DMS114 treated with DMSO at 0.1 percent for 48 hours (cell line): ENCODE measurements around the gene TENM4.

Source experiments
- DNase-seq: peaks from one replicate; lab custom pipeline; 2025; ENCODE audit not compliant: unreplicated experiment; lab: John Stamatoyannopoulos, UW

TENM4 gene

DNA sequence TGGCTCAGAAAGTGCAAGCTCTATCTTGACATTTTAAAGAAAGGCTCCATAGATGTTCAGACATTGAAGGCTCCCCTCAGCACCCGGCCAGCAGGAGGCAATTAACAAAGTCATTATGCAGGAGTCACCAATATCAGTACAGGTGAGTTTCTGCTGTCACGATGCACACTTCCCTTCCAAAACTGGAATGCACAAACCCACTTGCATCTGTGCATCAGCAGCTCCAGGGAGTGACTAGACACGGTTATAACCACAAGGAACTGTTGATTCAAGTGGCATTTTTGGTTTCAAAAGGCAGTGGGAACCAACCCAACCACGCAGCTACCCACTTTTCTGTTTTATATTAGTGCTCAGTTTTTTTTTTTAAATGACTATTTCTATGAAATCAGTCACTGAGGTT is 572.3 kb downstream of the TENM4 start:
- no peak for DNase-seq

GRCh38 chr11:78860720-78861422 is 580.0 kb downstream of the TENM4 start:
- no peak for DNase-seq

GRCh38 chr11:78857688-78858087 is 583.1 kb downstream of the TENM4 start:
- no peak for DNase-seq

- no peak for DNase-seq
Observed at GRCh38 chr11:78856211-78856610, 584.6 kb downstream of the TENM4 start.

- no peak for DNase-seq
Observed at GRCh38 chr11:78855116-78855515, 585.7 kb downstream of the TENM4 start.

GRCh38 chr11:78853521-78853920 is 587.3 kb downstream of the TENM4 start:
- no peak for DNase-seq

- DNase-seq, result no peak
Observed at GRCh38 chr11:78851878-78852586, 588.8 kb downstream of the TENM4 start.

- DNase-seq, result no peak
Observed at GRCh38 chr11:78850078-78850477, 590.8 kb downstream of the TENM4 start.

GRCh38 chr11:78846269-78846668 is 594.6 kb downstream of the TENM4 start:
- DNase-seq, result no peak

DNA sequence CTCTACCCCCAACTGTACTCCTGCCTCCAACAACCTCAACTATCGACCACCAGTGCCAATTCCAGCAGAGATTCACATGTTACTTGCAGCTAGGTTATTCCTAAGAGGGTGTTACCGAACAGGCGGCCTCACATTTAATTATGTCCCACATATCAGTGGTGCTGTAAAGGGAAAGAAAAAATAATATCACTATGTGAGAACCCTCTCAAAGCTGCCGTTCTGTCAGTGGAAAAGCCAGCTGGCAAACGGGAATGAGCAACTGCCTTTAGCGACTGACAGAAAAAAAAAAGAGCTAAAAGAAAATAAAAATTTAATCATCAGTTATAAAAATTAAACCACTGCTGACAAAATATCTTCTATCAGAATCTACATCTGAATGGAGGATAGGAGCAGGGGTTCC is 595.3 kb downstream of the TENM4 start:
- no peak for DNase-seq

- DNase-seq, result no peak
Observed at GRCh38 chr11:78841456-78842060, 599.3 kb downstream of the TENM4 start.

DNA sequence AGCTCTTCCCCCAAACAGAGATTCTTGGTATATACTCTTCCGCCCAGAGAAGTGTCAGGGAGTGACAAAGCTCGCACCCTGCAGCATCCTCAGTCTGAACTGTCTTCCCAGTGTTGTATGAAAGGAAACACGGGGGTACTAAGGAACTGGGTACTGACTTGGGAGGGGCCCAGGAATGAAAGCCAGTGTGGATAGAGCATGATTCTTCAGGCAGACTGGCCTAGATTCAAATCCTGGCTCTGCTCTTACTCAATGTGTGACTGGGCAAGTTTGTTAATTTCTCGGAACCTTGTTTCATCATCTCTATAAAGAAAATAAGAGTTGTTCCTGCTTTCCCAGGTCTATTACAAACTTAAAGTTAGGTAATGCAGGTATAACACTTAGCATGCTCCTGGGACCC is 600.2 kb downstream of the TENM4 start:
- no peak for DNase-seq

- no peak for DNase-seq
Observed at GRCh38 chr11:78840200-78840599, 600.6 kb downstream of the TENM4 start.

DNA sequence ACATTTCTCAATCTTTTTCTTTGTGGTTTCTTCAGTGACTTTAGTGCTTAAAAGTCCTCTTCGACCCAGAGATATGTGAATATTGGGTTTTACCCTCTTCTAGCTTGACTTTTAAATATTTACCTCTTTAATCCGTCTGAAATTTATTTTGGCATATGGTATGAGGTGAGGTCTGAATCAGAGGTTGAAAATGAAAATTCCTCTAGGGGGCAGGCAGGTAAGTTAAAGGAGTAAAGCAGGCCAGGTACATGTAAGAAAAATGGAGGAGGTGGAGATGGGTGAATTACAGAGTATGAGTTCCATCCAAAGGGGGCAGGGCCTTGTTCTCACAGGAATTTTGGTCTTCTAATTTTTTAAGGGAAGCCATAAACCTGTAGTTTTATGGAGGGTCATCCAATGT is 602.4 kb downstream of the TENM4 start:
- no peak for DNase-seq

DNA sequence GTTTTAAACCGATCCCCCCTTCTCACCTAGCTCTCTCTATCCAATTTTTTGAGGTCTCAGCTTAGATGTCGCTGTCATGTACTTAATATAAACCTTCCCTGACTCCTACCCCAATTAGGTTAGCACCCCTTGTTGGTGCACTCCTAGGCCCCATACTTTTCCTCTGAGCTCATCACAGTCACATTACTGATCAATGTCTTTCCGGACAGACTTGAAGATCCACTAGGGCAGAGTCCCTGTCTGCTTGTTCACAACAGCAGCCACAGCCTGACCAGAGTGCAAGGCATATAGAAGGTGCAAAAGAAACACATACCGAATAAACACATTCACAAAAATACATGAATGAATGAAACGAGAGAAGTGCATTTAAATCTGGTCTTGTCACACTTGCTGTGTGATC is 605.2 kb downstream of the TENM4 start:
- DNase-seq, result no peak

DNA sequence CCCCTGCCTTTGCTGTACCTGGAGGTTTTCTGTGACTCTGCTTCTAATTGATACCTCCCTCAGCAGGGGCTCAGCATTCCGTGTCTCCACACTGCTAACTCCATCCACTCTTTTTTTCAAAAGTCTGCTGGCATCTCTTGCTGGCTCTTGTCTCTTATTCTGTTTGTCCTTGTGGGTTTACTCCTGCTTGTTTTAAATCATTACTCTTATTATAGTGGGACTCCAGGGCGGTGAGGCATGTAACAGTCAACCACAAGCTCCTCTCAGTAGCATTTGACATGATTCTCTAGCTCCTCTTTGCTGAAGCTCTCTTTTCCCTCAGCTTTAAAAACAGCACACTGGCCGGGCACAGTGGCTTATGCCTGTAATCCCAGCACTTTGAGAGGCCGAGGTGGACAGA is 605.9 kb downstream of the TENM4 start:
- DNase-seq, result no peak

DNA sequence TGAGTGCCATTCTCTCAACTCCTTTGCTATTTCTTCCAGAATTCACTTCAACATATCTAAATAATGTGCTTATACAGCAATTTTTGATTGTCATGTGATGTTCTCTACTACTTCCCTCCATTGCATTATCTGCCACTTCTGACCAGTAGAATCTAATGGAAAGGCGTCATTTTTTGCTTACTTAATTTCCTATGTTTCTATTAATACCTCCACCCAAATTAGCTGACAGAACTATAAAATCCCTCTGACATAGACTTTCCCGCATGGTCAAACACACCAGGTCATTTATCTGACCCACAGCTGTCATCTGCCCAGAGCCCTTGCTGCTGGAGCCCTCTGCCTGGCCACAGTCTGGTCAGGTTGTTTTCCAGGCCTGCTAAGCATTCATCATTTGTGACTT is 607.6 kb downstream of the TENM4 start:
- no peak for DNase-seq

- no peak for DNase-seq
Observed at GRCh38 chr11:78832226-78832947, 608.4 kb downstream of the TENM4 start.

GRCh38 chr11:78831571-78831970 is 609.3 kb downstream of the TENM4 start:
- DNase-seq, result no peak

DNA sequence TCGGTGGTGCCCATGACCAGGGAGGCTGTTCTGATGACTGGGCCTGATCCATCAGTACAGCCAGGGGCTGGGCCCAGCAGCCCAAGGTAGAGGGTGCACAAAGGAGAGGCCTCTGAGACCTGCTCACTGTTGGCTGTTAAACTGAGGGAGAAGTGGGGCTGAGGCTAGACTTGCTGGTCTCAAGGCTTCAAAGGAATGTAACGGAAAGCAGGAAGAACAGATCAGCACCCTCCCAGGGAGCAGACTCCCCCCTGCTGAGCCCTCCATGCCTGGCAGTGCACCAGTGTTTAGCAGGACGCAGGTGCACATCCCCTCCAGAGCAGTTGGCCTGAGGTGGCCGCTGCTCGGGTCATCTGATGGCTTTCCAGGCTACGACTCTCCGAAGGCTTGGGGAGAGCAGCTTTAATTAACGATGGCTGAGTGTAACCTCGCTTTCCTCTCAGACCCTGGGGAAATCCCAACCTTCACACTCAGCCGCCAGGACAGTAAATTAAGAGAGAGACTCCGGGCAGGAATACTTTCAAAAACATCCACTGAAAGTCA is 610.5 kb downstream of the TENM4 start:
- no peak for DNase-seq

GRCh38 chr11:78829146-78829545 is 611.7 kb downstream of the TENM4 start:
- no peak for DNase-seq
